K562 (cell line): ENCODE measurements around the gene MRPS15. TPM values are rescaled to one million over a fixed set of nuclear protein-coding genes. Genes with fewer than 3 reads are reported as not detected.

Experiments
- FUS ChIP-seq: fragments of 200-400 bp; formaldehyde crosslinking; optimal IDR thresholded peaks from 2 replicates; pipeline ENCODE3; 2017; ENCODE audit warnings: low read depth, low read length
- HCFC1 ChIP-seq: IDR thresholded peaks from 2 replicates; pipeline ENCODE4 v1.6.1; 2012; ENCODE audit warnings: low read depth, low read length, improper control_type of control experiment
- JUND ChIP-seq, 2 experiments: IDR thresholded peaks; 2 replicates in 1 of 2; 3 replicates in 1 of 2; pipeline ENCODE4 v1.6.1; 2011; ENCODE audit warnings: borderline replicate concordance in 2 of 2, low read depth in 2 of 2, low read length in 2 of 2, improper control_type of control experiment in 1 of 2, missing biosample characterization in 1 of 2, missing genetic modification characterization in 1 of 2, missing genetic modification reagents in 1 of 2
- KLF16 ChIP-seq: IDR thresholded peaks from 2 replicates; pipeline ENCODE4 v1.6.1; 2016; ENCODE audit warnings: antibody characterized with exemption
- NR2F6 ChIP-seq: fragments of 450-650 bp; formaldehyde crosslinking; IDR thresholded peaks from 2 replicates; pipeline ENCODE4 v1.4.0; 2020; ENCODE audit warnings: mild to moderate bottlenecking
- RAD21 ChIP-seq, 2 experiments: fragments of 250-450 bp in 1 of 2; fragments of 450-650 bp in 1 of 2; sonication (Bioruptor Pico) in 1 of 2; formaldehyde crosslinking in 1 of 2; IDR thresholded peaks in 1 of 2; conservative IDR thresholded peaks in 1 of 2; 2 replicates each; pipeline versions ENCODE4 v1.4.0 to v1.8.0; 2020 to 2022; ENCODE audit warnings: mild to moderate bottlenecking in 2 of 2, moderate library complexity in 1 of 2
- RBM22 ChIP-seq: fragments of 200-400 bp; formaldehyde crosslinking; IDR thresholded peaks from 2 replicates; pipeline ENCODE4 v1.6.1; 2018; ENCODE audit warnings: low read length, low read depth; ENCODE audit not compliant: poor library complexity, severe bottlenecking
- SRSF1 ChIP-seq: fragments of 200-400 bp; formaldehyde crosslinking; IDR thresholded peaks from 2 replicates; pipeline ENCODE4 v1.6.1; 2017; ENCODE audit warnings: mild to moderate bottlenecking, low read depth, low read length, moderate library complexity
- ZNF143 ChIP-seq: sonication (generic); formaldehyde crosslinking; IDR thresholded peaks from 2 replicates; pipeline ENCODE4 v1.9.0; 2022; ENCODE audit warnings: mild to moderate bottlenecking, missing genetic modification reagents
- ZNF311 ChIP-seq: fragments of 250-450 bp; sonication (Bioruptor Pico); IDR thresholded peaks from 2 replicates; pipeline ENCODE4 v1.4.0; 2020; ENCODE audit warnings: mild to moderate bottlenecking, moderate library complexity
- polyA plus RNA-seq, 8 experiments: library from polyadenylated mRNA; depleted of rRNA in 4 of 8; stranded (reverse) in 5 of 8; unstranded in 3 of 8; fragments of >200 nt; fragmentation: Nextera tagmentation in 2 of 8; fragmentation: Illumina TruSeq in 1 of 8; extraction: Ambion mirVana in 2 of 8; extraction: Trizol in 1 of 8; gene quantifications; 2 replicates each; pipeline versions ENCODE4 v1.2.1 to v1.2.3, GENCODE V29; 2011 to 2014; ENCODE audit warnings: inconsistent platforms in 1 of 8, missing spikeins in 1 of 8
- total RNA-seq, 7 experiments: library from RNA; depleted of rRNA in 6 of 7; stranded (reverse); fragments of >200 nt in 6 of 7; fragmentation: Illumina TruSeq in 2 of 7; extraction: Trizol in 2 of 7; gene quantifications; 2 replicates each; pipeline versions ENCODE4 v1.2.1 to v1.2.3, GENCODE V29; 2011 to 2021; ENCODE audit warnings: low replicate concordance in 1 of 7
- TF ChIP-seq, protein P1 (sequence below): fragments of 450-650 bp; IDR thresholded peaks from 2 replicates; pipeline ENCODE4 v1.6.1; 2016; ENCODE audit warnings: missing biosample characterization, missing genetic modification characterization
- TF ChIP-seq, protein P2 (sequence below): fragments of 450-650 bp; formaldehyde crosslinking; IDR thresholded peaks from 2 replicates; pipeline ENCODE4 v1.4.0; 2020; ENCODE audit warnings: mild to moderate bottlenecking, moderate library complexity
- TF ChIP-seq, protein P3 (sequence below): IDR thresholded peaks from 3 replicates; pipeline ENCODE4 v1.6.1; 2011; ENCODE audit warnings: borderline replicate concordance, mild to moderate bottlenecking; ENCODE audit not compliant: insufficient read length, insufficient read depth
- TF ChIP-seq, protein P4 (sequence below): IDR thresholded peaks from 2 replicates; pipeline ENCODE4 v1.6.1; 2014; ENCODE audit warnings: antibody characterized with exemption
- TF ChIP-seq, protein P5 (sequence below): sonication (generic); formaldehyde crosslinking; IDR thresholded peaks from 2 replicates; pipeline ENCODE4 v1.8.0; 2023; ENCODE audit warnings: mild to moderate bottlenecking, missing genetic modification reagents
- TF ChIP-seq, protein P6 (sequence below): fragments of 450-650 bp; IDR thresholded peaks from 2 replicates; pipeline ENCODE4 v1.6.1; 2018; ENCODE audit not compliant: partially characterized antibody

The MRPS15 gene
- total and polyA plus RNA-seq, 9 of the 15 experiments (the other 6 are each of a cell fraction or from before 2014, with no cell fraction given) = 62.9 to 286 (median 149) TPM

DNA sequence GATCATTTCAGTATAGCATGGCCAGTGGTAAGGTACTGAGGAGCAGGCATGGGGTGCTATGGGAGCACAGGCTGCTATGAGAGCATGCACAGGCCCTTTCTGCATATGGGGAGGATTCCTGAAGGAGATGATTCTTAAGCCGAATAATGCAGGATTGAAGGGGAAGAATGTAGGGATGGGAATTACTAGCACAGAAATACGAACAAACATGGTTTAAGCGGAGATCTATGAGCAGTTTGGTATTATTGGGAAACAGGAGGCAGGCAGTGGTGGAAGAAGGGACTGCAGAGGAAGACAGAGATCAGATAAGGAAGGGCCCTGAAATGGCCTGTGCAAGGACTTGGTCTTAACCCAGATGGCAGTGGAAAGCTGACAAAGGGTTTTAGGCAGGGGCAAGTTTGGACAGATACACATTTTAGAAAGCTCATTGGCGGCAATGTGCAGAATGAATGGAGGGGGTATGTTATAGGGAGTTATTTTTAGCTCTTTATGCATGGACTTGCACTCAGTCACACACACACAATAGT, 15.6 kb downstream of the MRPS15 start (continued):
- TF ChIP-seq RBM22 (no peak), SRSF1 (no peak), ZNF311 (CRISPR knock-in tag) (no peak), NR2F6 (CRISPR knock-in tag) (no peak), KLF16 (no peak), RAD21 (CRISPR knock-in tag; conservative IDR thresholded peaks at IDR 0.05 in 1 of 2, IDR thresholded peaks at IDR 0.05 in 1 of 2) (peak in 1 of 2 experiments; percentile 35; a peak in 2 of 4 replicates), JUND (IDR thresholded peaks at IDR 0.05; ENCODE audit: borderline replicate concordance, low read depth, low read length) (no peak), JUND (tag; IDR thresholded peaks at IDR 0.05; ENCODE audit: borderline replicate concordance, low read depth, low read length) (peak; percentile 46; the same call in 1 of the 3 replicates), HCFC1 (no peak), FUS (no peak), ZNF143 (CRISPR knock-in tag) (no peak)
- TF ChIP-seq, protein P1, sequence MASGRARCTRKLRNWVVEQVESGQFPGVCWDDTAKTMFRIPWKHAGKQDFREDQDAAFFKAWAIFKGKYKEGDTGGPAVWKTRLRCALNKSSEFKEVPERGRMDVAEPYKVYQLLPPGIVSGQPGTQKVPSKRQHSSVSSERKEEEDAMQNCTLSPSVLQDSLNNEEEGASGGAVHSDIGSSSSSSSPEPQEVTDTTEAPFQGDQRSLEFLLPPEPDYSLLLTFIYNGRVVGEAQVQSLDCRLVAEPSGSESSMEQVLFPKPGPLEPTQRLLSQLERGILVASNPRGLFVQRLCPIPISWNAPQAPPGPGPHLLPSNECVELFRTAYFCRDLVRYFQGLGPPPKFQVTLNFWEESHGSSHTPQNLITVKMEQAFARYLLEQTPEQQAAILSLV (tag) = no peak
- TF ChIP-seq, protein P2, sequence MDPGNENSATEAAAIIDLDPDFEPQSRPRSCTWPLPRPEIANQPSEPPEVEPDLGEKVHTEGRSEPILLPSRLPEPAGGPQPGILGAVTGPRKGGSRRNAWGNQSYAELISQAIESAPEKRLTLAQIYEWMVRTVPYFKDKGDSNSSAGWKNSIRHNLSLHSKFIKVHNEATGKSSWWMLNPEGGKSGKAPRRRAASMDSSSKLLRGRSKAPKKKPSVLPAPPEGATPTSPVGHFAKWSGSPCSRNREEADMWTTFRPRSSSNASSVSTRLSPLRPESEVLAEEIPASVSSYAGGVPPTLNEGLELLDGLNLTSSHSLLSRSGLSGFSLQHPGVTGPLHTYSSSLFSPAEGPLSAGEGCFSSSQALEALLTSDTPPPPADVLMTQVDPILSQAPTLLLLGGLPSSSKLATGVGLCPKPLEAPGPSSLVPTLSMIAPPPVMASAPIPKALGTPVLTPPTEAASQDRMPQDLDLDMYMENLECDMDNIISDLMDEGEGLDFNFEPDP = no peak
- TF ChIP-seq, protein P3, sequence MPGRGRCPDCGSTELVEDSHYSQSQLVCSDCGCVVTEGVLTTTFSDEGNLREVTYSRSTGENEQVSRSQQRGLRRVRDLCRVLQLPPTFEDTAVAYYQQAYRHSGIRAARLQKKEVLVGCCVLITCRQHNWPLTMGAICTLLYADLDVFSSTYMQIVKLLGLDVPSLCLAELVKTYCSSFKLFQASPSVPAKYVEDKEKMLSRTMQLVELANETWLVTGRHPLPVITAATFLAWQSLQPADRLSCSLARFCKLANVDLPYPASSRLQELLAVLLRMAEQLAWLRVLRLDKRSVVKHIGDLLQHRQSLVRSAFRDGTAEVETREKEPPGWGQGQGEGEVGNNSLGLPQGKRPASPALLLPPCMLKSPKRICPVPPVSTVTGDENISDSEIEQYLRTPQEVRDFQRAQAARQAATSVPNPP = no peak
- TF ChIP-seq, protein P4, sequence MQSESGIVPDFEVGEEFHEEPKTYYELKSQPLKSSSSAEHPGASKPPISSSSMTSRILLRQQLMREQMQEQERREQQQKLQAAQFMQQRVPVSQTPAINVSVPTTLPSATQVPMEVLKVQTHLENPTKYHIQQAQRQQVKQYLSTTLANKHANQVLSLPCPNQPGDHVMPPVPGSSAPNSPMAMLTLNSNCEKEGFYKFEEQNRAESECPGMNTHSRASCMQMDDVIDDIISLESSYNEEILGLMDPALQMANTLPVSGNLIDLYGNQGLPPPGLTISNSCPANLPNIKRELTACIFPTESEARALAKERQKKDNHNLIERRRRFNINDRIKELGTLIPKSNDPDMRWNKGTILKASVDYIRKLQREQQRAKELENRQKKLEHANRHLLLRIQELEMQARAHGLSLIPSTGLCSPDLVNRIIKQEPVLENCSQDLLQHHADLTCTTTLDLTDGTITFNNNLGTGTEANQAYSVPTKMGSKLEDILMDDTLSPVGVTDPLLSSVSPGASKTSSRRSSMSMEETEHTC = no peak
- TF ChIP-seq, protein P5, sequence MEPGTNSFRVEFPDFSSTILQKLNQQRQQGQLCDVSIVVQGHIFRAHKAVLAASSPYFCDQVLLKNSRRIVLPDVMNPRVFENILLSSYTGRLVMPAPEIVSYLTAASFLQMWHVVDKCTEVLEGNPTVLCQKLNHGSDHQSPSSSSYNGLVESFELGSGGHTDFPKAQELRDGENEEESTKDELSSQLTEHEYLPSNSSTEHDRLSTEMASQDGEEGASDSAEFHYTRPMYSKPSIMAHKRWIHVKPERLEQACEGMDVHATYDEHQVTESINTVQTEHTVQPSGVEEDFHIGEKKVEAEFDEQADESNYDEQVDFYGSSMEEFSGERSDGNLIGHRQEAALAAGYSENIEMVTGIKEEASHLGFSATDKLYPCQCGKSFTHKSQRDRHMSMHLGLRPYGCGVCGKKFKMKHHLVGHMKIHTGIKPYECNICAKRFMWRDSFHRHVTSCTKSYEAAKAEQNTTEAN = no peak
- TF ChIP-seq, protein P6, sequence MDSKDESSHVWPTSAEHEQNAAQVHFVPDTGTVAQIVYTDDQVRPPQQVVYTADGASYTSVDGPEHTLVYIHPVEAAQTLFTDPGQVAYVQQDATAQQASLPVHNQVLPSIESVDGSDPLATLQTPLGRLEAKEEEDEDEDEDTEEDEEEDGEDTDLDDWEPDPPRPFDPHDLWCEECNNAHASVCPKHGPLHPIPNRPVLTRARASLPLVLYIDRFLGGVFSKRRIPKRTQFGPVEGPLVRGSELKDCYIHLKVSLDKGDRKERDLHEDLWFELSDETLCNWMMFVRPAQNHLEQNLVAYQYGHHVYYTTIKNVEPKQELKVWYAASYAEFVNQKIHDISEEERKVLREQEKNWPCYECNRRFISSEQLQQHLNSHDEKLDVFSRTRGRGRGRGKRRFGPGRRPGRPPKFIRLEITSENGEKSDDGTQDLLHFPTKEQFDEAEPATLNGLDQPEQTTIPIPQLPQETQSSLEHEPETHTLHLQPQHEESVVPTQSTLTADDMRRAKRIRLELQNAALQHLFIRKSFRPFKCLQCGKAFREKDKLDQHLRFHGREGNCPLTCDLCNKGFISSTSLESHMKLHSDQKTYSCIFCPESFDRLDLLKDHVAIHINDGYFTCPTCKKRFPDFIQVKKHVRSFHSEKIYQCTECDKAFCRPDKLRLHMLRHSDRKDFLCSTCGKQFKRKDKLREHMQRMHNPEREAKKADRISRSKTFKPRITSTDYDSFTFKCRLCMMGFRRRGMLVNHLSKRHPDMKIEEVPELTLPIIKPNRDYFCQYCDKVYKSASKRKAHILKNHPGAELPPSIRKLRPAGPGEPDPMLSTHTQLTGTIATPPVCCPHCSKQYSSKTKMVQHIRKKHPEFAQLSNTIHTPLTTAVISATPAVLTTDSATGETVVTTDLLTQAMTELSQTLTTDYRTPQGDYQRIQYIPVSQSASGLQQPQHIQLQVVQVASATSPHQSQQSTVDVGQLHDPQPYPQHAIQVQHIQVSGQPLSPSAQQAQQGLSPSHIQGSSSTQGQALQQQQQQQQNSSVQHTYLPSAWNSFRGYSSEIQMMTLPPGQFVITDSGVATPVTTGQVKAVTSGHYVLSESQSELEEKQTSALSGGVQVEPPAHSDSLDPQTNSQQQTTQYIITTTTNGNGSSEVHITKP = no peak
- TF ChIP-seq, all 486 proteins: peak for 37
